Smooth muscle cell (in vitro differentiated cells): ENCODE data around the gene MGAT3. TPM values are rescaled to one million over a fixed set of nuclear protein-coding genes. Genes with fewer than 3 reads are reported as not detected.

Source experiments
- DNase-seq: peaks from one replicate; lab custom pipeline; 2025; ENCODE audit not compliant: unreplicated experiment; lab: John Stamatoyannopoulos, UW
- H2AFZ ChIP-seq: fragments of 200-600 bp; sonication (generic); 2 replicates; pipeline ENCODE4 v1.6.0; 2016; ENCODE audit warnings: antibody characterized with exemption, low read depth, mild to moderate bottlenecking
- H3F3A ChIP-seq: fragments of 200-600 bp; sonication (generic); 2 replicates; pipeline ENCODE4 v1.6.0; 2017; ENCODE audit warnings: antibody characterized with exemption, low read depth
- H3K27ac ChIP-seq: fragments of 200-600 bp; sonication (generic); 2 replicates; pipeline ENCODE4 v1.5.1; 2016; ENCODE audit warnings: low read depth, mild to moderate bottlenecking
- H3K27me3 ChIP-seq: fragments of 200-600 bp; sonication (generic); 2 replicates; pipeline ENCODE4 v1.6.1; 2016; ENCODE audit warnings: low read depth, mild to moderate bottlenecking
- H3K36me3 ChIP-seq: fragments of 200-600 bp; sonication (generic); 2 replicates; pipeline ENCODE4 v1.5.1; 2016; ENCODE audit warnings: low read depth
- H3K4me1 ChIP-seq: fragments of 200-600 bp; sonication (generic); 2 replicates; pipeline ENCODE4 v1.5.1; 2016; ENCODE audit warnings: low read depth
- H3K4me2 ChIP-seq: fragments of 200-600 bp; sonication (generic); 2 replicates; pipeline ENCODE4 v1.6.0; 2016; ENCODE audit warnings: mild to moderate bottlenecking
- H3K4me3 ChIP-seq: fragments of 200-600 bp; sonication (generic); 2 replicates; pipeline ENCODE4 v1.5.1; 2016; ENCODE audit warnings: mild to moderate bottlenecking
- H3K79me2 ChIP-seq: fragments of 200-600 bp; sonication (generic); 2 replicates; pipeline ENCODE4 v1.6.0; 2016; ENCODE audit warnings: low read depth, mild to moderate bottlenecking
- H3K9ac ChIP-seq: fragments of 200-600 bp; sonication (generic); 2 replicates; pipeline ENCODE4 v1.6.0; 2016; ENCODE audit warnings: low read depth
- H3K9me3 ChIP-seq: fragments of 200-600 bp; sonication (generic); replicated peaks from 2 replicates; pipeline ENCODE4 v1.5.1; 2016; ENCODE audit warnings: low read depth
- H4K20me1 ChIP-seq: fragments of 200-600 bp; sonication (generic); 2 replicates; pipeline ENCODE4 v1.6.0; 2016; ENCODE audit warnings: low read depth
- CTCF ChIP-seq: fragments of 200-600 bp; sonication (generic); IDR thresholded peaks from 2 replicates; pipeline ENCODE4 v1.5.1; 2017; ENCODE audit warnings: borderline replicate concordance, mild to moderate bottlenecking, antibody characterized with exemption; ENCODE audit not compliant: insufficient read depth, poor library complexity, severe bottlenecking
- WGBS: methylation state at CpG from one replicate; pipeline ENCODE4 v1.1.7; 2016; ENCODE audit warnings: low lambda C conversion rate; 5-methylcytosine and 5-hydroxymethylcytosine counted together
- polyA plus RNA-seq: library from polyadenylated mRNA; unstranded; fragments of >200 nt; fragmentation: Nextera tagmentation; extraction: Ambion mirVana; gene quantifications from 2 replicates; pipeline ENCODE4 v1.2.1, GENCODE V29; 2016
- total RNA-seq: library from RNA; depleted of rRNA; stranded (reverse); fragments of >200 nt; gene quantifications from 2 replicates; pipeline ENCODE4 v1.2.3, GENCODE V29; 2014

MGAT3 gene
- total and polyA plus RNA-seq, 2 experiments from 2014 or later, result 3.9 to 7.8 TPM

DNA sequence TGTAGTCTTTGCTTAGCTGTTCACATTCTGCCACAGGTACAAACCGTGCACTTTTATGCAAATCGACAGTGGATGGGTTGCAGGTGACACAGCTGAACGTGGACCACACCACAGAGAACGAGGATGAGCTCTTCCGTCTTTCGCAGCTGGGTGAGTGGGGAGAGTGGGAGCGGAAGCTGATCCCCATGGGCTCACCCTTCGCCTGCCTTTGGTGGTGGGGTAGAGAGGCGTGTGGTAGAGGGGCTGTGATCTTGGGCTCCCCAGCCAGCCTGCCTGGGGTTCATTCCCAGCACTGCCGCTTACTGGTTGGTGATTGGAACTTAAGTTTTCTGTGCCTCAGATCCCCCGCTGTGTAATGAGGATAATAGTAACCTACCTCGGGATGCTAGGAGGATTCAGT is 38.1 kb upstream of the MGAT3 start:
- no peaks in the 10 kb centered on the region for H3K4me1 ChIP-seq
- H3K27ac ChIP-seq, result no peak overlapping the region
- DNase-seq, result no peak
- H3K79me2 ChIP-seq, result peaks cover 4% of the 10 kb centered on the region
- H4K20me1 ChIP-seq, result peaks cover 29% of the 10 kb centered on the region
- no peaks in the 10 kb centered on the region for H3K36me3 ChIP-seq
- no peak overlapping the region for H3K9ac ChIP-seq
- H3K4me2 ChIP-seq, result no peak overlapping the region
- H3K9me3 ChIP-seq, result no peaks in the 10 kb centered on the region
- H3K4me3 ChIP-seq, result no peak overlapping the region
- H3K27me3 ChIP-seq, result no peaks in the 10 kb centered on the region
- TF ChIP-seq CTCF, result no peak
- no peak overlapping the region for H2AFZ ChIP-seq
- no peaks in the 10 kb centered on the region for H3F3A ChIP-seq
- WGBS, result 95% methylated on average over 12 of the region's 12 CpGs

DNA sequence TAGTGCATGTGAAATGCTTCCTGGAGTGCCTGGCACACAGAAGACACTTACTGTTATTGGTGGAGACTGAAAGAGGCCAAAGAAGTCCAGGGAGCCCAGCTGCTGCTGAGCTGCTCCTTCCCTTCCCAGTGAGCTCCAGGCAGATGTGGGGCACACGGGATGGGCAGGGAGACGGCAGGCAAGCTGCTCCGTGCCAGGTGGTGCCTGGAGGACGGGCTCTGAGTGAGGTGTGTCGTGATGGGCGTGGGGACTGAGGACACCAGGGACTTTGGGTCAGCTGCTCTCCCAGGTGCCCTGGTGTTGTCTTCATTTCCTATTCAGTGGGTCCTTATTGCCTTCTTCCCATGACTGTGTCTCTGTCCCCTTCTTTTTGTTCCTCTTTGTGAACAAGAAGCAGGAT is 37.7 kb upstream of the MGAT3 start:
- whole genome bisulfite sequencing, result 95% methylated on average over 6 of the region's 6 CpGs
- no peak overlapping the region for H3K4me2 ChIP-seq
- no peak overlapping the region for H3K4me3 ChIP-seq
- no peaks in the 10 kb centered on the region for H3K4me1 ChIP-seq
- H3F3A ChIP-seq, result no peaks in the 10 kb centered on the region
- no peak overlapping the region for H3K27ac ChIP-seq
- no peaks in the 10 kb centered on the region for H3K27me3 ChIP-seq
- H3K9me3 ChIP-seq, result no peaks in the 10 kb centered on the region
- H3K9ac ChIP-seq, result no peak overlapping the region
- H4K20me1 ChIP-seq, result peaks cover 25% of the 10 kb centered on the region
- no peak overlapping the region for H2AFZ ChIP-seq
- DNase-seq, result no peak
- H3K79me2 ChIP-seq, result no peaks in the 10 kb centered on the region
- no peak for TF ChIP-seq CTCF
- no peaks in the 10 kb centered on the region for H3K36me3 ChIP-seq

GRCh38 chr22:39419911-39420310 is 36.9 kb upstream of the MGAT3 start:
- no peaks in the 10 kb centered on the region for H3K27me3 ChIP-seq
- H4K20me1 ChIP-seq, result peaks cover 17% of the 10 kb centered on the region
- no peak overlapping the region for H3K27ac ChIP-seq
- no peaks in the 10 kb centered on the region for H3F3A ChIP-seq
- no peak for DNase-seq
- 98% methylated on average over 5 of the region's 5 CpGs for WGBS
- H3K36me3 ChIP-seq, result peaks cover 3% of the 10 kb centered on the region
- no peak for TF ChIP-seq CTCF
- no peaks in the 10 kb centered on the region for H3K79me2 ChIP-seq
- H3K4me2 ChIP-seq, result no peak overlapping the region
- H2AFZ ChIP-seq, result no peak overlapping the region
- H3K9ac ChIP-seq, result no peak overlapping the region
- no peak overlapping the region for H3K4me3 ChIP-seq
- H3K4me1 ChIP-seq, result no peaks in the 10 kb centered on the region
- no peaks in the 10 kb centered on the region for H3K9me3 ChIP-seq

- Histone ChIP-seq H3K9me3 (no peaks in the 10 kb centered on the region), H3K4me2 (no peak overlapping the region), H3F3A (no peaks in the 10 kb centered on the region), H3K79me2 (no peaks in the 10 kb centered on the region), H4K20me1 (no peaks in the 10 kb centered on the region), H2AFZ (no peak overlapping the region), H3K9ac (no peak overlapping the region), H3K36me3 (peaks cover 3% of the 10 kb centered on the region), H3K4me1 (no peaks in the 10 kb centered on the region), H3K4me3 (no peak overlapping the region), H3K27ac (no peak overlapping the region), H3K27me3 (no peaks in the 10 kb centered on the region)
- 97% methylated on average over 11 of the region's 11 CpGs for WGBS
- no peak for DNase-seq
- TF ChIP-seq CTCF, result no peak
These were observed 35.1 kb upstream of the MGAT3 start for GRCh38 chr22:39421691-39422090.
